ENCODE data around the gene PSMD2.

GRCh38 chr3:184348057-184348382 lies 49.0 kb downstream of the PSMD2 start:
- TF ChIP-seq CTCF (IDR thresholded peaks at IDR 0.05) (no peak), POLR2A (IDR thresholded peaks at IDR 0.05) (no peak)
